Endothelial cell (in vitro differentiated cells): ENCODE measurements around the gene ARHGAP26. TPM values are rescaled to one million over a fixed set of nuclear protein-coding genes. Genes with fewer than 3 reads are reported as not detected.

ENCODE experiments used
- DNase-seq: peaks from one replicate; pipeline ENCODE4 v3.0.0; 2021; ENCODE audit warnings: low spot score
- H3K27ac Mint-ChIP-seq: one replicate; pipeline ENCODE4 v1.8.0; 2021; ENCODE audit warnings: mixed read lengths, inconsistent platforms; ENCODE audit not compliant: unreplicated experiment
- H3K27me3 Mint-ChIP-seq: one replicate; pipeline ENCODE4 v1.8.0; 2021; ENCODE audit warnings: mild to moderate bottlenecking, moderate library complexity, mixed read lengths, inconsistent platforms; ENCODE audit not compliant: unreplicated experiment
- H3K36me3 Mint-ChIP-seq: one replicate; pipeline ENCODE4 v1.8.0; 2021; ENCODE audit warnings: mild to moderate bottlenecking, low read depth, mixed read lengths, inconsistent platforms; ENCODE audit not compliant: unreplicated experiment
- H3K4me1 Mint-ChIP-seq: one replicate; pipeline ENCODE4 v1.8.0; 2021; ENCODE audit warnings: mild to moderate bottlenecking, mixed read lengths, inconsistent platforms; ENCODE audit not compliant: unreplicated experiment
- H3K4me3 Mint-ChIP-seq: one replicate; pipeline ENCODE4 v1.8.0; 2021; ENCODE audit warnings: mild to moderate bottlenecking, mixed read lengths, inconsistent platforms; ENCODE audit not compliant: unreplicated experiment
- H3K9me3 Mint-ChIP-seq: one replicate; pipeline ENCODE4 v1.8.0; 2021; ENCODE audit warnings: mixed read lengths, inconsistent platforms; ENCODE audit not compliant: unreplicated experiment
- CTCF ChIP-seq: fragments of 200-600 bp; sonication (generic); IDR thresholded peaks from one replicate; pipeline ENCODE4 v1.5.0; 2021; ENCODE audit warnings: antibody characterized with exemption; ENCODE audit not compliant: unreplicated experiment
- total RNA-seq: library from RNA; stranded (reverse); fragmentation: NEBNext Ultra II Directional; extraction: Animal tissue kit (Norgen Biotek cat#: 25700); gene quantifications from one replicate; pipeline ENCODE4 v1.2.1, GENCODE V29; 2021; ENCODE audit not compliant: unreplicated experiment

The ARHGAP26 gene
- total RNA-seq, 1 donor from 2014 or later: 81.5 TPM

DNA sequence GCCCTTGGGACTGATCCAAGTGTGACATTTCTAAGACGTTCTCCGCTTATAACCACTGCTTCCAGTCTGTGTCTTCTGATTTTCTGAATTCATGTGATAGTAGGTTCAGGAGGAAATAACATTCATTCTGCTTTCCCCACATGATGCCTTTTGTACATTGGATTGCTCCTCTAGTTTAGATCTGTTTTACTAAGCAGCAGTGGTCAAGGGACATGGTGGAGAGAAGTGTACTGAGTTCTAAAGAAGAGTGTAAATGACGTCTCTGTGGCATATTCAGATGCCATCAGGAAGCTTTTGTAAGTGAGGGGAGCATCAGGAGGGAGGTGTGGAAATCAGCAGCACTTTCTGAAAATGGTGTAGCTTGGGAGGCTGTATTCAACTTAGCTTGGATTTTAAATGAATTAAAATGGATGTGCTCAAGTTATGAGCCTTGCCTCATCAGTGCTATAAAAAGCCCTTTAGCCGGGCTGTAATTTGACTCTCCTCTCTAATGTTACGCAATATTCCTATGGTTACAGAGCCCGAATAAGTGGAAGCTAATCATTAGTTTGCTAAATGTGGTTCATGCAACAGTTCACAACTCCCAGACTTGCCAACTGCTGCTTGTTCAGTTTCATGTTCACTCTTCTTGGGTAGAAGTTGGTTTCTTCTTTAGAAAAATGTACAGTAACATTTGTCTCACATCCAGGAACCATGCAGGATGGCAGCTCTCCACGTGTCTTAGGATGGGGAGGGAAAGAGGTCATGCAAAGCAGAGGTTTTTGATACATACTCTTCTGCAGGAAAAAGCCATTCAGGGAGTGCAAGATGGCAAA, 281.3 kb downstream of the ARHGAP26 start:
- no peak for TF ChIP-seq CTCF
- Mint-ChIP-seq H3K4me3 (no peak overlapping the region), H3K27ac (no peak overlapping the region), H3K9me3 (no peaks in the 10 kb centered on the region), H3K27me3 (peaks cover 2% of the 10 kb centered on the region), H3K36me3 (peaks cover 8% of the 10 kb centered on the region), H3K4me1 (peaks cover 3% of the 10 kb centered on the region)
- no peak for DNase-seq

GRCh38 chr5:143052967-143053682, 282.9 kb downstream of the ARHGAP26 start:
- no peak overlapping the region for H3K4me3 Mint-ChIP-seq
- no peaks in the 10 kb centered on the region for H3K9me3 Mint-ChIP-seq
- peaks cover 10% of the 10 kb centered on the region for H3K36me3 Mint-ChIP-seq
- no peaks in the 10 kb centered on the region for H3K27me3 Mint-ChIP-seq
- H3K4me1 Mint-ChIP-seq: peaks cover 3% of the 10 kb centered on the region
- no peak for DNase-seq
- no peak for TF ChIP-seq CTCF
- H3K27ac Mint-ChIP-seq: no peak overlapping the region

DNA sequence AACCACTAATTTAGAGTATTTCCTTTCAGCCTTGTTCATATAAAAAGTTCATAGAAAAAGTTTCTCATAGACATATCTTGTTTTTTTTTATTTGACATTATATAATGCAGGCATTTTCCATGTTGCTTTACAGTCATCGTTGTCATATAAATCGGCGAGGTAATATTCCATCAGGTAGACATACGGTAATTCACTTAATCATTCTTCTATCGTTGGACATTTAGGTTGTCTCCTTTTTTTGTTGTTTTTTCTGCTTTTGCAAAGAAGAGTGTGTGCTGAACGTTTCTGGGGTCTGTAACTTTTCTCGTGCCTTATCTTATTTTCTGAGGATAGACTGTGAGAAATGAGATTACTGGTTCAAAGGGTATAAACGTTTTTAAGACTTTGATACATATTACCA, 283.6 kb downstream of the ARHGAP26 start:
- Mint-ChIP-seq H3K9me3 (no peaks in the 10 kb centered on the region), H3K4me1 (peaks cover 3% of the 10 kb centered on the region), H3K36me3 (peaks cover 15% of the 10 kb centered on the region), H3K27me3 (no peaks in the 10 kb centered on the region), H3K27ac (no peak overlapping the region), H3K4me3 (no peak overlapping the region)
- no peak for TF ChIP-seq CTCF
- DNase-seq: no peak

DNA sequence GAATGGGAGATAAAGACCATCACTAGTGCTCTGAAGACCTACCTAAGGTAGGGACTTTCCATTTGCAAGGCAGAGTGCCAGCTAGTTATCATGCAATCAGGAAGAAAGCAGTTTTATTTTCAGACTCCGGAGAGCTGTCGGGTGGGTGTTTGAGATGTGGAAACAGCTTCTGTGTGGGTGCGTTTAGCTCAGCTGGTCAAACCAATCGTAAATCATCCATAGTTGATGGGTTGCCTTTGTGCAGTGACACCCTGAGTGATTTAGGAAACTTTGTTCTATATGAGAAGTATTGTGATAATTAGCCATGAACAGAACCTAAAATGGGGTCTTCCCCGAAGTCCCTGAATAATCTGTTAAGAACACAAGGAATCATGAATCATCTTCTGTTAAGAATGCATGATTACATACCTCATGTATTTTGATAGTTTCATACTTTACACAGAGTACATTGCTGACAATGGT, 284.3 kb downstream of the ARHGAP26 start:
- Mint-ChIP-seq H3K4me3 (no peak overlapping the region), H3K27me3 (no peaks in the 10 kb centered on the region), H3K27ac (no peak overlapping the region), H3K4me1 (peaks cover 5% of the 10 kb centered on the region), H3K9me3 (no peaks in the 10 kb centered on the region), H3K36me3 (peaks cover 22% of the 10 kb centered on the region)
- DNase-seq: no peak
- TF ChIP-seq CTCF: no peak
